HL-60 (cell line): ENCODE data around the gene DDTL.

Experiments used
- CTCF ChIP-seq: IDR thresholded peaks from one replicate; pipeline ENCODE4 v1.5.1; 2011; ENCODE audit warnings: low read length, control low read depth, inconsistent platforms; ENCODE audit not compliant: insufficient read depth
- GABPA ChIP-seq: IDR thresholded peaks from 2 replicates; pipeline ENCODE4 v1.6.1; 2012; ENCODE audit warnings: low read depth
- POLR2AphosphoS5 ChIP-seq: IDR thresholded peaks from 2 replicates; pipeline ENCODE4 v1.6.1; 2012; ENCODE audit warnings: low read depth
- SPI1 ChIP-seq: IDR thresholded peaks from 2 replicates; pipeline ENCODE4 v1.6.1; 2012; ENCODE audit warnings: low read depth, mild to moderate bottlenecking, borderline replicate concordance
- TF ChIP-seq, protein P1 (sequence below): IDR thresholded peaks from 2 replicates; pipeline ENCODE4 v1.6.1; 2012; ENCODE audit warnings: low read depth; ENCODE audit not compliant: insufficient replicate concordance

DNA sequence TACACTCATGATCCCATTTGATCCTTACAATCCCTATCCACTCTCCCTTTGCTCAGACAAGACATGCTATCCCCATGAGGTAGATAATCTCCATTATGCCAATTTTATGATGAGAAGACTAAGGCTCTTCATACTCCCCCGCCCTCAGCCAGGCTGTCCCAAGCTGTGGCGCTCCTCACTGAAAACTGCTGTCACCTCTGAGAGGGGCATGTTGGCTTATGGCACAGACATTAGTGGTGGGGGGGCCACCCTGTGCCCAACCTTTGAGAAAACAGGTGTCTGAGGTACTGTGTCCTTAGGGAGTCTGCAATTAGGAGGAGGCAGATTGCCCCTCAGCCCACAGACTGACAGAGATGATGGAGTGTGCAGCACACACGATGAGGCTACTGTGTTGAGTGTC lies 2.4 kb downstream of the DDTL start:
- TF ChIP-seq CTCF (no peak), SPI1 (no peak), GABPA (no peak), POLR2AphosphoS5 (0 out of 2 replicates have a peak, but pooled peaks have one; percentile 1)
- TF ChIP-seq, protein P1, sequence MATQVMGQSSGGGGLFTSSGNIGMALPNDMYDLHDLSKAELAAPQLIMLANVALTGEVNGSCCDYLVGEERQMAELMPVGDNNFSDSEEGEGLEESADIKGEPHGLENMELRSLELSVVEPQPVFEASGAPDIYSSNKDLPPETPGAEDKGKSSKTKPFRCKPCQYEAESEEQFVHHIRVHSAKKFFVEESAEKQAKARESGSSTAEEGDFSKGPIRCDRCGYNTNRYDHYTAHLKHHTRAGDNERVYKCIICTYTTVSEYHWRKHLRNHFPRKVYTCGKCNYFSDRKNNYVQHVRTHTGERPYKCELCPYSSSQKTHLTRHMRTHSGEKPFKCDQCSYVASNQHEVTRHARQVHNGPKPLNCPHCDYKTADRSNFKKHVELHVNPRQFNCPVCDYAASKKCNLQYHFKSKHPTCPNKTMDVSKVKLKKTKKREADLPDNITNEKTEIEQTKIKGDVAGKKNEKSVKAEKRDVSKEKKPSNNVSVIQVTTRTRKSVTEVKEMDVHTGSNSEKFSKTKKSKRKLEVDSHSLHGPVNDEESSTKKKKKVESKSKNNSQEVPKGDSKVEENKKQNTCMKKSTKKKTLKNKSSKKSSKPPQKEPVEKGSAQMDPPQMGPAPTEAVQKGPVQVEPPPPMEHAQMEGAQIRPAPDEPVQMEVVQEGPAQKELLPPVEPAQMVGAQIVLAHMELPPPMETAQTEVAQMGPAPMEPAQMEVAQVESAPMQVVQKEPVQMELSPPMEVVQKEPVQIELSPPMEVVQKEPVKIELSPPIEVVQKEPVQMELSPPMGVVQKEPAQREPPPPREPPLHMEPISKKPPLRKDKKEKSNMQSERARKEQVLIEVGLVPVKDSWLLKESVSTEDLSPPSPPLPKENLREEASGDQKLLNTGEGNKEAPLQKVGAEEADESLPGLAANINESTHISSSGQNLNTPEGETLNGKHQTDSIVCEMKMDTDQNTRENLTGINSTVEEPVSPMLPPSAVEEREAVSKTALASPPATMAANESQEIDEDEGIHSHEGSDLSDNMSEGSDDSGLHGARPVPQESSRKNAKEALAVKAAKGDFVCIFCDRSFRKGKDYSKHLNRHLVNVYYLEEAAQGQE, result no peak
